Fibroblast of the aortic adventitia (primary cell): ENCODE data around the gene PHF21A. TPM values are rescaled to one million over a fixed set of nuclear protein-coding genes. Genes with fewer than 3 reads are reported as not detected.

Experiments
- DNase-seq: peaks from one replicate; pipeline ENCODE4 v3.0.0-alpha.2; 2010; ENCODE audit warnings: low read depth
- H3K4me3 ChIP-seq: 2 replicates; pipeline ENCODE4 v1.5.1; 2011; ENCODE audit warnings: low read depth, mild to moderate bottlenecking, control low read depth, low read length, moderate library complexity
- CTCF ChIP-seq: IDR thresholded peaks from 2 replicates; pipeline ENCODE4 v1.5.1; 2011; ENCODE audit warnings: mild to moderate bottlenecking, low read length, control low read depth, inconsistent platforms; ENCODE audit not compliant: insufficient read depth
- total RNA-seq: library from RNA; depleted of rRNA; stranded (reverse); fragments of >200 nt; gene quantifications from 2 replicates; pipeline ENCODE4 v1.2.3, GENCODE V29; 2012; ENCODE audit warnings: low replicate concordance

Gene PHF21A
- total RNA-seq, 1 donor, result 22.5 TPM

DNA sequence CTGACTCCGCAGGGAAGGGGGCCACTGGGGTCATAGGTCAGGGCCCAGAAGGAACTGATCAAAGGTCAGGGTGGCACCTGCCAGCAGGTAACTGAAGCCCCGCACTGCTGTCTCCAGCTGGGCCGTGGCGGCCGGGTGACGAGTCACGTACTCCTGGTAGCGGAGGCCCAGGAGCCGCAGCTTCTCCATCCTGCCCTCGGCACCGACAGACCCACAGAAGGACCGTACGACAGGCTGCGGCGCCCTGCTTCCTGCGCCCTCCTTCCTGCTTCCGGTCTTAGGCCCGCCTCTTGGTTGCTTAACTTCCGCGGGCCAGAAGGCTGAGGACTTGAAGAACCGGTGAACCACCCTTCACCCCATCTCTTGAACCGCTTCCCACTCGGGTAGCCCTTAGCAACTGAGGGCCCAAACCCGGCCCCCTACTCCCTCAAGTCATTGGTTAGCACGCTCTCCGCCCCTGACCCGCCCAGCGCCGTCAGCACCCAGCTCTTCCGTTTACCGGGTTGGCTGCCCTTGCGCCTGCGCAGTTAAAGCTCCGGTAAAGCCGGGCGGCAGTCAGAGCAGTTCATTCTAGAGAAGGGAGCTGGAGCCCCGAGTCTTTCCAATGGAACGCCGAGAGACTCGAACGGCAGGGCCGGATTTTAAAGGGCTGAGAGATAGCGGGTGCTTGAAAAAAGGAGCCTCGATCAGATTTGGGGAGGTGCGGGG, 203.5 kb downstream of the PHF21A start, which contains the start of gene PEX16:
Gene PEX16, minus strand, starts transcription at position 255 of the 708 bp plus-strand sequence. Its CDS starts 66 bp downstream, at position 189.
- no peak for TF ChIP-seq CTCF
- DNase-seq, result peak; percentile 100
- H3K4me3 ChIP-seq, result peak within 1 kb of the TSS; percentile 99

DNA sequence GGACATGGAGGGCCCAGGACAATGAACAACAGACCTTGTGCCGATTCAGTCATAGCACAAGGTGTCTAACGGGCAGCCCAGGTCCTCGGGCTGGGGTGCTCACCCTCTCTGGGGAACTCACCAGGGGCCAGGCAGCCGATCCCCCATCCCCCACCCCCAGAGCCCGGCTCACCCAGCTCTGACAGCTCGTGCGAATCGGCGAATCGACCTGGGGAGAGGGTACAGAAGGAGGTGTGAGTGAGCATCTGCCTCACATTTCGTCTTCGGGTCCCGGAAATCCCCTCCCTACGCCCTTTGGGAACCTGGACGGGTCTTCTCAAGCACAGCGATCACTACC, 204.0 kb downstream of the PHF21A start:
- no peak for DNase-seq
- peak overlapping the region; percentile 99 for H3K4me3 ChIP-seq
- no peak for TF ChIP-seq CTCF

DNA sequence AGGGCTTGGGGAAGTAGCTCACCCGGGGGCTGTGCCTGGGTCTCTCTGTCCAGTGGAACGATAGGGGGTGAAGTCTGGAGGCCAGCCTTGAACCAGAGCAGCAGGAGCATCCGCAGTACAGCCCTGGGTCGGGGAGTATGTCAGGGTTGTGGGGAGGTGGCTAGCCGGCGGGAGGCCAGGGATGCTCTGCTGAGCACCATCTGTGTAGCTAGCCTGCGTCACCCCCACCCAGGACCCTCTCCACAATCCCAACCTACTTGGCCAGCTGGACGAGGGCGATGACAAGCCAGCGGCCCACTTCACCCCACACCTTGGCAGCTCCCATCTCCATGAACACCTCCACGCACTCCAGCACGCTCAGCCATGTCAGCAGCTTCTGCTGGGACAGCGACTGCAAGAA, 205.8 kb downstream of the PHF21A start:
- TF ChIP-seq CTCF, result no peak
- no peak for DNase-seq

DNA sequence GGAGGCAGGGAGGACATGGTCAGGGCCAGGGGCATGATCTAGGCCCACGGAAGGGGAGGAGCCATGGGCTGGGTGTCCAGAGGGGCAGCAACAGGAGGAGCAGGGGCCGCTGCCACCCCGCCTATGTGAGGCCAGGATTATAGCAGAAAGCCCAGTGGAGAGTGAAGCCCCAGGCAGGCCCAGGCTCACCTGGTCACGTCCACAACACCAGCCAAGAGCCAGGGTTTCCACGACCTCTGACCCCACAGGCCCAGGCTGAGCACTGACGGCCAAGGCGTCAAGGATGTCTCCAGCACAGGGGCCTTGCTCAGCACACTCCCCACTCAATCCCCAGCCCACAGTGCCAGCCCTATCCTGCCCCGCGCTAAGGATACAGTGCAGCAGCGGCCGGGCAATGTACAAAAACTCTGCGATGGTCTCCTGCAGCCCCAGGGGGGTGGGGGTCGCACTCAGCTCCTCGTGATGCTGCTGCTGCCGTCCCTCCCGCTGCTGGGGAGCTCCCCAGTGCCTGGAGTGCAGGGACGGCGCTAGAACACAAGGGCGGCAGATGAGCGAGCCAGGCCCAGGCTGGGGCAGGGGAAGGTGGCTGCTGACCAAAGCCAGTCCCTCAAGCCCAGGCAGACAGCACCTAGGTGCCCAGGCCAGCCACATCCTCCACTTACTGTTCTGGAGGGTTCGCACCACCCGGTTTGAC, 207.2 kb downstream of the PHF21A start:
- H3K4me3 ChIP-seq, result no peak overlapping the region
- no peak for TF ChIP-seq CTCF
- no peak for DNase-seq

More for the DNA sequence above, 205.8 kb downstream of the PHF21A start:
- H3K4me3 ChIP-seq, result no peak overlapping the region

- H3K4me3 ChIP-seq, result no peak overlapping the region
- no peak for DNase-seq
- TF ChIP-seq CTCF, result no peak
Observed at GRCh38 chr11:45913514-45913913, 207.7 kb downstream of the PHF21A start.

- no peak for TF ChIP-seq CTCF
- no peak overlapping the region for H3K4me3 ChIP-seq
- no peak for DNase-seq
Observed at GRCh38 chr11:45910623-45911022, 210.6 kb downstream of the PHF21A start.
